Activated CD4-positive, alpha-beta memory T cell treated with anti-CD3 and anti-CD28 coated beads for 36 hours (primary cell): ENCODE results near the gene KCNB1. TPM values are rescaled to one million over a fixed set of nuclear protein-coding genes. Genes with fewer than 3 reads are reported as not detected.

Source experiments
- CTCF ChIA-PET: fragments of 350-600 bp; sonication (Branson Sonifier 250); formaldehyde crosslinking; loops from one replicate; lab custom pipeline; 2021; ENCODE audit warnings: antibody characterized with exemption, inconsistent platforms; lab: Charles Lee
- POLR2A ChIA-PET: fragments of 350-600 bp; sonication (Branson Sonifier 250); formaldehyde crosslinking; loops from one replicate; lab custom pipeline; 2021; ENCODE audit warnings: antibody characterized with exemption; lab: Charles Lee
- DNase-seq: peaks from one replicate; pipeline ENCODE4 v3.0.0-alpha.2; 2020
- H3K27ac Mint-ChIP-seq: one replicate; pipeline ENCODE4 v1.8.0; 2021; ENCODE audit warnings: mixed read lengths
- H3K27me3 Mint-ChIP-seq: one replicate; pipeline ENCODE4 v1.8.0; 2021; ENCODE audit warnings: mixed read lengths
- H3K36me3 Mint-ChIP-seq: one replicate; pipeline ENCODE4 v1.8.0; 2021; ENCODE audit warnings: mixed read lengths
- H3K4me1 Mint-ChIP-seq: one replicate; pipeline ENCODE4 v1.8.0; 2021; ENCODE audit warnings: low read depth, mixed read lengths
- H3K4me3 Mint-ChIP-seq: one replicate; pipeline ENCODE4 v1.8.0; 2021; ENCODE audit warnings: mild to moderate bottlenecking, mixed read lengths
- H3K9me3 Mint-ChIP-seq: one replicate; pipeline ENCODE4 v1.8.0; 2021; ENCODE audit warnings: mixed read lengths
- intact Hi-C: fragments of 100-400 bp; cut with micrococcal nuclease; formaldehyde crosslinking; loops from one replicate; pipeline ENCODE4 v1.15.1; 2023
- total RNA-seq, 2 experiments: library from RNA; stranded (reverse); gene quantifications; one replicate each; pipeline ENCODE4 v1.2.3, GENCODE V29; 2021

Gene KCNB1
- total RNA-seq, 2 experiments from 2014 or later, result not detected

DNA sequence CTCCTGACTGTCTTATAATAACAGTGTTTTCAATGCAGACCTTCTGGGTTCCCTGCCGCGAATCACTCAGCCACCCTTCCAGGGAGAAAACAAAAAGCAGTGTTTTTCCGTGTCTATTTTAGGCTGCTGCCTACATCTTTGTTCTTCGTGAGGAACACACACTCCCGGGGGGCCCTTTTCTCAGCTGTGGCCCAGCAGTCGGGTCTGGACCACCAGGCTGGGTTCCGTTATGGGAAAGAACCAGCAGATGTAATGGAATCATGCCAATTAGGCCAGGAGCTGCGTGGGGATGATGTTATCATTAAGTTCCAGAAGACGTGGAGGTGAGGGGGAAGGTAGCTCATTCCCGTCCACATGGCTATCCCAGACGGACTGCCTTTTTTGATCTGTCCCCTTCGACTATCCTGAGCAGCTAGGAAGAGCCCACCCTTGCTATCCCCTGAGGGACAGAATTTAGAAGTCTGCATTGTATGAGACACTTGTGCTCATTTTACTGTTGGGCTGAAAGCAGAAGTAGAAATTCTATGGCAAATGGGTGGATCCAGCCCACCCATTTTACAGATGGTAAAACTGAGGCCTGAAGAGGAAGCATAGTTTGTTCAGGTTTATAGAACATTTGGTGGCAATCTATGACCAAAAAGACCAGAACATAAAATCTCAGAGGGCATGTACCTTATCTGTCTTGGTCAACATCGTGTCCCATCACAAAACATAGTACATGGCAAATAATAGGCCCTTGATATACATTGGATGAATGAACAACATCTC, 54.5 kb downstream of the KCNB1 start:
- Mint-ChIP-seq H3K36me3 (no peaks in the 10 kb centered on the region), H3K4me3 (no peak overlapping the region), H3K27me3 (peaks cover 11% of the 10 kb centered on the region), H3K27ac (no peak overlapping the region), H3K9me3 (no peaks in the 10 kb centered on the region), H3K4me1 (no peaks in the 10 kb centered on the region)
- DNase-seq, result no peak
- intact Hi-C loops, result no loop called here
- ChIA-PET POLR2A (no interaction called here), CTCF (interaction anchor here (2.3 kb wide), 1 partner anchor 57 kb away, joined by 10 read pairs; no protein-coding TSS in a partner anchor)

DNA sequence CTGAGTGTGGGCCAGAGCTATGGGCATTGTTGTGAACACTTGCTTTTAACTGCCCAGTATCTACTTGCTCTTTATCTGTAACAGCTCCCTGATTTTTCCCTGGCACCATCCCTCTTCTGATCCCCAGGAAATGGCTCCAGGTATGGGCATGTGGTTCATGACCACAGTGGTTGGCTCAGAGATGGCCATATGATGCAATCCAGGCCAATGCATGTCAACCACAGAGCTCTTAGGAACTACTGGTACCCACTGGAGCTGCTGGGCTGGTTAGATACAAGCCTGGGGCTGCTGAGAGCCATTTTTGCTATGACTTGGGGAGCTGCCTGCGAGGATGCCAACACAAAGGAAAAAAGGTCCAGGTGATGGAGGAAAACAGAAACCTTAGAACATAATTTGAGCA, 55.6 kb downstream of the KCNB1 start:
- H3K9me3 Mint-ChIP-seq, result no peaks in the 10 kb centered on the region
- no peak overlapping the region for H3K27ac Mint-ChIP-seq
- H3K36me3 Mint-ChIP-seq, result no peaks in the 10 kb centered on the region
- H3K4me1 Mint-ChIP-seq, result no peaks in the 10 kb centered on the region
- ChIA-PET POLR2A (no interaction called here), CTCF (interaction anchor here (0.7 to 2.3 kb wide), 4 partner anchors 42 to 116 kb away, joined by 3 to 10 read pairs (median 4); no protein-coding TSS in a partner anchor)
- intact Hi-C loops, result no loop called here
- no peak for DNase-seq
- H3K27me3 Mint-ChIP-seq, result peaks cover 11% of the 10 kb centered on the region
- H3K4me3 Mint-ChIP-seq, result no peak overlapping the region

DNA sequence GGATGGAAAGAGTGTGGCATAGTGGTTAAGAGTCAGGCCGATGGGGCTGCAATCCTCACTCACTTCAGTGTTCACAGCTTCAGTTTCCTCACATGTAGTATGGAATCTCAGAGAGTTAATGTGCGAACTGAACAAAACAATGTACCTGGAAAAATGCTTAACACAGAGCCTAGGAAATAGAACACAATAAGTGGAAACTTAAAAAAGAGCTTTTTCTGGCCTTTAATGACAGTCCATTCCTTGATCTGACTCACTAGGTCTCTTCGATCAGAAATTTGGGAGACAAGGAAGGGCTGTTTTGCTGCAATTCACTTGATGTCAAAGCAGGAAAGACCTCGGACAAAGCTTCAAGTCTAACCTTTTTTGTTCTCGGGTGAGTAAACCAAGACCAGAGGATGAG, 56.1 kb downstream of the KCNB1 start:
- ChIA-PET CTCF (interaction anchor here (0.7 to 2.3 kb wide), 4 partner anchors 42 to 116 kb away, joined by 3 to 10 read pairs (median 4); no protein-coding TSS in a partner anchor), POLR2A (no interaction called here)
- no peak overlapping the region for H3K4me3 Mint-ChIP-seq
- no peaks in the 10 kb centered on the region for H3K9me3 Mint-ChIP-seq
- no peak overlapping the region for H3K27ac Mint-ChIP-seq
- DNase-seq, result no peak
- peaks cover 11% of the 10 kb centered on the region for H3K27me3 Mint-ChIP-seq
- H3K36me3 Mint-ChIP-seq, result no peaks in the 10 kb centered on the region
- no peaks in the 10 kb centered on the region for H3K4me1 Mint-ChIP-seq
- intact Hi-C loops, result no loop called here

DNA sequence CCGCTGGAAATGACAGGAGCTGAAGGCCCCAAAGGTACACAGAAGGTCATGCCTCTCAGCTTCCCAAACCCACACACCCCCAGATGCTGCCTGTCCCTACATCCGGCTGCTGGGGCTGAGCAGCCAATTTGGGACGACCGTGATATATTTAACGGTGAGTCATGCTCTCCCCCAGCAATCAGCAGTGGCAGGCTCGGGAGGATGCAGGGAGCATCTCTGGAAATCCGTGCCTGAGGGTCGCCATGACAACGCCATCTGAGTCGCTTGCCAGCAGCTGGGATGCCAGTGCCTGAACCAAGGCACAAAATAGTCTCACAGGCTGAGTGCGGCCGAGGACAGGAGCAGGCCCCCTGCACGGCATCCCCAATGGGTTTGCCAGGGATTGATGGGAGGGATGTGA, 57.9 kb downstream of the KCNB1 start:
- Mint-ChIP-seq H3K9me3 (no peaks in the 10 kb centered on the region), H3K27me3 (peaks cover 8% of the 10 kb centered on the region), H3K4me1 (no peaks in the 10 kb centered on the region), H3K4me3 (no peak overlapping the region), H3K27ac (no peak overlapping the region), H3K36me3 (no peaks in the 10 kb centered on the region)
- intact Hi-C loops, result no loop called here
- CTCF ChIA-PET, result interaction anchor here (0.9 to 1.2 kb wide), 2 partner anchors 86 to 90 kb away, joined by 3 read pairs; no protein-coding TSS in a partner anchor
- POLR2A ChIA-PET, result no interaction called here
- DNase-seq, result no peak

DNA sequence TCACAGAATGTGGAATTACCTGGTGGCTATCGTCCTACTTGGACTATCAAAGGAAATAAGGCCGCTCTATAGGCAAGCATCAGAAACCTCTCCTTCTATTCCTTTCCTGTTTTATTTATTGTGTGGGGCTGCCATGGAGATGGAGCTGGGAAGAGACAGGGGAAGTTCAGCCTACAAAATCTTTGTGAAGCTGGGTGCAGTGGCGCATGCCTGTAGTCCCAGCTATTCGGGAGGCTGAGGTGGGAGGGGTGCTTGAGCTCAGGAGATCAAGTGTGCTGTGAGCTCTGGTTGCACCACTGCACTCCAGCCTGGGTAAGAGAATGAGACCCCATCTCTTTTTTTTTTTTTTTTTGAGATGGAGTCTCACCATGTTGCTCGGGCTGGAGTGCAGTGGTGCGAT, 60.3 kb downstream of the KCNB1 start:
- DNase-seq, result no peak
- intact Hi-C loops, result no loop called here
- Mint-ChIP-seq H3K9me3 (no peaks in the 10 kb centered on the region), H3K36me3 (no peaks in the 10 kb centered on the region), H3K4me1 (no peaks in the 10 kb centered on the region), H3K27ac (no peak overlapping the region), H3K27me3 (peaks cover 4% of the 10 kb centered on the region), H3K4me3 (no peak overlapping the region)
- ChIA-PET POLR2A (no interaction called here), CTCF (interaction anchor here (1.7 kb wide), 1 partner anchor 88 kb away, joined by 4 read pairs; no protein-coding TSS in a partner anchor)

DNA sequence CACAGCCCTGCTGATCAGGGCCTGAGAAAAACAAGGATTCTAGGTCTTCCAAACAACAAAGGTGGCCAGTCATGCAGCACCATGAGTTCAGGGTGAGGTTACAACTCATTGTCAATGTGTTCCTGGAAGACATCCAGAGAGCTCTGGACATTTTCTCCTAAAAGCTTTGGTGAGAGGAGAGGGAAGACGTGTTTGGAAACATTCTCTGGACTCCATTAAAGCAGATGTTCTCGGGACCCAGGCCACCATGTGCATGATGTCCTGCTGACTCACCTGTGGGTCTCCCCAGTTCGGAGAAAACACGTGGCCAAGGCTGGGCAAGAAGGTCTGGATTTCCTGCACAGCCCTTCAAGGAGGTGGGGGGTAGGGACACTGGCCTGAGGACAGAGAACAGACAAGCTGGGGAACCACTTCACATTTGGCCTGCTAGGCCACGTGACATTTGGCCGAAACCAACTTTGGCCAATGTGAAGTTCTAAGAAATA, 61.6 kb downstream of the KCNB1 start:
- Mint-ChIP-seq H3K4me1 (no peaks in the 10 kb centered on the region), H3K9me3 (no peaks in the 10 kb centered on the region), H3K36me3 (no peaks in the 10 kb centered on the region), H3K27ac (no peak overlapping the region), H3K4me3 (no peak overlapping the region), H3K27me3 (peaks cover 4% of the 10 kb centered on the region)
- DNase-seq, result no peak
- CTCF ChIA-PET, result no interaction called here
- intact Hi-C loops, result no loop called here
- POLR2A ChIA-PET, result no interaction called here

DNA sequence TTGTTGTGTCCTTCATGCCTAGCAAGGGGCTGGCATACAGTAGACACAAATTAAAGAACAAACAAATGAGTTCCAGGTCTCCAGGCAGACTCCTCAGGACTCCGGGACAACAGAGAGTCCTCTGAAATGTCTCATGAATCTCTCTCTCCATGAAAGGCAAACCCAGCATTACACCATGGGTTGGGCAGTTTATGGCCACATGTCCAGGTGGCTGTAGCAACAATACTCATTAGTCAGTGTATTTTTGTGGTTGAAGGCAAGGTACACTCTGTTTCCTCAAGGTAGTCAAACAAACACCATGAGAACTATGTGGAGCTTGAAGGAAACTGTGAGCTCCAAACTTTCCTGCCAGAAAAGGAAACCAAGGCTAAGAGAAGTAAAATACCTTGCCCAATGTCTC, 62.2 kb downstream of the KCNB1 start:
- intact Hi-C loops, result no loop called here
- H3K4me3 Mint-ChIP-seq, result no peak overlapping the region
- no peaks in the 10 kb centered on the region for H3K36me3 Mint-ChIP-seq
- no peak for DNase-seq
- no peaks in the 10 kb centered on the region for H3K9me3 Mint-ChIP-seq
- no peak overlapping the region for H3K27ac Mint-ChIP-seq
- no peaks in the 10 kb centered on the region for H3K4me1 Mint-ChIP-seq
- CTCF ChIA-PET, result no interaction called here
- H3K27me3 Mint-ChIP-seq, result peaks cover 3% of the 10 kb centered on the region
- POLR2A ChIA-PET, result no interaction called here

DNA sequence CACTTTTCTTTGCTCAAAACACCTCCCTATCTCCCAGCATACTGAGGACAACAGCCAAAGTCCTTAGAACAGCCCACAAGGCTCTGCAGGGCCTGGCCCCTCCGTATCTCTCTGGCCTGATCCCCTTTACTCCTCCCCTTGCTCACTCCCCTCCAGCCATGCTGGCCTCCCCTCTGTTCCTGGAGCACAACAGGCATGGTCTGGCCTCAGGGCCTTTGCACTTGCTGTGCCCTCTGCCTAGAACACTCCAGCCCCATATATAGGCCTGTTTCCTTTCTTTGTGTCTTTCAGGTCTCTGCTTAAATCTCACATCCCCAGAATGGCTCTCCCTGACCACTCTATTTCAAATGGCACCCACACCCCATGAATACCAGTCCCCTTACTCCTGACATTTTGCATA, 62.7 kb downstream of the KCNB1 start:
- DNase-seq, result no peak
- H3K27me3 Mint-ChIP-seq, result no peaks in the 10 kb centered on the region
- POLR2A ChIA-PET, result no interaction called here
- CTCF ChIA-PET, result no interaction called here
- H3K36me3 Mint-ChIP-seq, result no peaks in the 10 kb centered on the region
- no peak overlapping the region for H3K4me3 Mint-ChIP-seq
- H3K9me3 Mint-ChIP-seq, result no peaks in the 10 kb centered on the region
- H3K27ac Mint-ChIP-seq, result no peak overlapping the region
- intact Hi-C loops, result no loop called here
- no peaks in the 10 kb centered on the region for H3K4me1 Mint-ChIP-seq

DNA sequence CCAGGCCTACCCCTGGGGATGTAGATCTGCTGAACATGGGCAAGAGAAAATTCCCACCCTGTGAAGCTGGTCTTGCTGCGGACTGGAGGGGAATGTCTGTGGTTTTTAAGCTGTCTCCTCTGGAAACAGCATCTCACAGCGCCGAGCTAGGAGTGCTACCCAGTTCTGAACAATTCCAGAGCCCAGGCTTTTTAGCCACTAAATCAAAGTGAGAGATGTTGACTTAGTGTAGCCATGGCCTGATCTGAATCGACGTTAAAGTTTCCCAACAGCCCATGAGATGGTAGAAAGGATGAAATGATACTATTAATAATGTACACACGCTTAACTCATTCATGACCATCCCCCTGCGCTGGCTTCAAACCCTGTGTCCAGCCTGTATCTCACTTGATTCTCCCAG, 63.7 kb downstream of the KCNB1 start:
- Mint-ChIP-seq H3K27me3 (peaks cover 3% of the 10 kb centered on the region), H3K9me3 (no peaks in the 10 kb centered on the region), H3K36me3 (no peaks in the 10 kb centered on the region), H3K4me3 (no peak overlapping the region), H3K27ac (no peak overlapping the region), H3K4me1 (no peaks in the 10 kb centered on the region)
- intact Hi-C loops, result no loop called here
- ChIA-PET CTCF (no interaction called here), POLR2A (no interaction called here)
- no peak for DNase-seq

DNA sequence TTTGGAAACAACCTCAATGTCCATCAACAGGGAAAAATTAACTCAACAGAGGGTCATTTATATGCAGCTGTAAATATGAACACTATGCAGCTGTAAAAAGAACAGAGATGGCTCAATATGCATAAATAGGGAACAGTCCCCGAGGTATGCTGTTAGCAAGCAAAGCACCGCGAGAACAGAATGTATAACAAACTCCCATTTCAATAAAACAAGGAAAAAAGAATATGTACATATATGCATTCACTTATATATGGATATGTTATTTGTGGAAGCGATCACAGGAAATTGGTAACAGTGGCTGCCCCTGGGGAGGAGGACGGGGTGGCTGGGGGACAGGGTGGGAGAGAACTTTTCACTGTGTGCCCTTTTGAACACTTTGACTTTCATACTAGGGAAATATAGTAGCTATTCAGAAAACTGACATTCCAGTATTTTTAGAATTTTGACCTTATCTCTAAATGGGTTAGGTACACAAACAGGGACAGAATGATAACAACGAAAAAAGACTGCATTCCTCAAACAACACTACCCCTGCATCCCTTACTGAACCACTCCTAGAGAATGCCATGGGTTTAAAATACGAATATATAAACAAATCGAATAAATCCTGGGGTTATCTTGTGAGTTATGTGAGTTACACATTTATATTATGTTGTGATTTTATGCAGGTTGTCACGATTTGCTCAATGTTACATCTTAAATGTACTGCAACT, 64.5 kb downstream of the KCNB1 start:
- Mint-ChIP-seq H3K9me3 (no peaks in the 10 kb centered on the region), H3K27me3 (peaks cover 6% of the 10 kb centered on the region), H3K27ac (no peak overlapping the region), H3K4me3 (no peak overlapping the region), H3K36me3 (no peaks in the 10 kb centered on the region), H3K4me1 (no peaks in the 10 kb centered on the region)
- intact Hi-C loops, result no loop called here
- CTCF ChIA-PET, result interaction anchor here (1.2 kb wide), 1 partner anchor 201 kb away, joined by 3 read pairs; no protein-coding TSS in a partner anchor
- DNase-seq, result no peak
- POLR2A ChIA-PET, result no interaction called here

DNA sequence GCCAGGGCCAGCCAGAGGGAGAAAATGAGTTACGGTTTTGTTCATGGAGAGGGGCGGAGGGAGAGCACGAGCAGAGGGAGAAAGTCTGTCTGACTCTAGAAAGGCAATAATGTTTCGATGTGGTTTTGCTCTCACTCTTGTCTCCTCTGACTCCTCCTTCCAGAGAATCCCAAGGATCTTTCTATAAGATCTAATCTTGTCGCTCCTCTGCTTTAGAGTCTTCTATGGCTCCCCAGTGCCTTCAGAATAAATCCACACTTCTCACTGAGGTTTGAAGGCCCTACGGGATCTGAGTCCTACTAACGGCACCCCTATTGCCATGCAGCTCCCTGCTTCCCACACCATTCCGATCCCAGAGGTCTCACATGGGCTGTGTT, 66.8 kb downstream of the KCNB1 start:
- Mint-ChIP-seq H3K4me1 (no peaks in the 10 kb centered on the region), H3K9me3 (no peaks in the 10 kb centered on the region), H3K4me3 (no peak overlapping the region), H3K27ac (no peak overlapping the region), H3K27me3 (peaks cover 6% of the 10 kb centered on the region), H3K36me3 (no peaks in the 10 kb centered on the region)
- intact Hi-C loops, result no loop called here
- DNase-seq, result no peak
- CTCF ChIA-PET, result interaction anchor here (1.6 kb wide), 1 partner anchor 10 kb away, joined by 3 read pairs; no protein-coding TSS in a partner anchor
- POLR2A ChIA-PET, result no interaction called here

DNA sequence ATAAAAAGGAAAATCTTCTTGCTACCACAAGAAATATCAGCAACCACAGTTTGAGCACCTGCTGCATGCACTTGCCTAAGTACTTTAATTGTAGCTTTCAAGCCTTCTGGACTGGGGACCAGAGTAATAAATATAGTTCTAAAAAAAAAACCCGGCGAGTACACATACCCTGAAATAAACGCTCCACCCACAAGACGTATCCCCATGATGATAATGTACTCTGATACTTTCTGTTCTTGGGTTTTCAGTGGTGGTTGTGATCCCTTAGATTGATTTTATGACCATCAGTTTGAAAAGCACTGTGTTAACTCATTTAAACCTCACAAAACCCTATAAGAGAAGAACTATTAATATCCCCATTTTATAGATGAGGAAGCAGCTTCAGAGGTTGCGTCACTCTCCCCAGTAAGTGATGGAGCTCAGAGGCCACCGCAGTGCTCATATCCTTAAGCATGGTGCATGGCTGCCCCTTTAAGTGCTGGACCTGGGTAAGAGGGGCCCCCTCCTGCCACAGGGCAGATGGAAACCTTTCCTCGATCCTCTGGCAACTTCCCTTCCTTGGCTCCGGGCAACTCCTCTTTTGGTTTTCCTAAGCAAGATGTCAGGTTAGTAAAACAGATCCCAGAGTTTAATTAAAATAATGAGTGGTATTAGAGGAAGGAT, 67.3 kb downstream of the KCNB1 start:
- Mint-ChIP-seq H3K27ac (no peak overlapping the region), H3K27me3 (peaks cover 6% of the 10 kb centered on the region), H3K4me1 (no peaks in the 10 kb centered on the region), H3K9me3 (no peaks in the 10 kb centered on the region), H3K36me3 (no peaks in the 10 kb centered on the region), H3K4me3 (no peak overlapping the region)
- CTCF ChIA-PET, result interaction anchor here (1.6 kb wide), 1 partner anchor 10 kb away, joined by 3 read pairs; no protein-coding TSS in a partner anchor
- POLR2A ChIA-PET, result no interaction called here
- no peak for DNase-seq
- intact Hi-C loops, result no loop called here
